A549 (cell line): ENCODE data around the gene TMEM131.

Source experiments
- EP300 ChIP-seq, 2 experiments: fragments of >200 bp; sonication (Bioruptor Twin); formaldehyde crosslinking; IDR thresholded peaks; 2 replicates in 1 of 2; 3 replicates in 1 of 2; pipeline ENCODE4 v1.6.1; 2016 to 2017
- ESRRA ChIP-seq: fragments of 150-350 bp; IDR thresholded peaks from 2 replicates; pipeline ENCODE4 v1.6.1; 2014; ENCODE audit warnings: mild to moderate bottlenecking, low read length, borderline replicate concordance
- KDM5A ChIP-seq: fragments of 200-600 bp; sonication (generic); IDR thresholded peaks from 2 replicates; pipeline ENCODE4 v1.6.1; 2016; ENCODE audit warnings: antibody characterized with exemption, mild to moderate bottlenecking
- PBX3 ChIP-seq: IDR thresholded peaks from 2 replicates; pipeline ENCODE4 v1.6.1; 2012
- POLR2A ChIP-seq: IDR thresholded peaks from 2 replicates; pipeline ENCODE4 v1.6.1; 2012; ENCODE audit warnings: mild to moderate bottlenecking, low read length
- TFCP2L1 ChIP-seq: fragments of 250-450 bp; sonication (Bioruptor Pico); IDR thresholded peaks from 2 replicates; pipeline ENCODE4 v1.5.0; 2021; ENCODE audit warnings: mild to moderate bottlenecking
- TF ChIP-seq, protein P1 (sequence below): fragments of >200 bp; sonication (Bioruptor Twin); formaldehyde crosslinking; IDR thresholded peaks from 3 replicates; pipeline ENCODE4 v1.5.1; 2016

GRCh38 chr2:97769308-97769707, 226.4 kb downstream of the TMEM131 start:
- TF ChIP-seq, protein P1, sequence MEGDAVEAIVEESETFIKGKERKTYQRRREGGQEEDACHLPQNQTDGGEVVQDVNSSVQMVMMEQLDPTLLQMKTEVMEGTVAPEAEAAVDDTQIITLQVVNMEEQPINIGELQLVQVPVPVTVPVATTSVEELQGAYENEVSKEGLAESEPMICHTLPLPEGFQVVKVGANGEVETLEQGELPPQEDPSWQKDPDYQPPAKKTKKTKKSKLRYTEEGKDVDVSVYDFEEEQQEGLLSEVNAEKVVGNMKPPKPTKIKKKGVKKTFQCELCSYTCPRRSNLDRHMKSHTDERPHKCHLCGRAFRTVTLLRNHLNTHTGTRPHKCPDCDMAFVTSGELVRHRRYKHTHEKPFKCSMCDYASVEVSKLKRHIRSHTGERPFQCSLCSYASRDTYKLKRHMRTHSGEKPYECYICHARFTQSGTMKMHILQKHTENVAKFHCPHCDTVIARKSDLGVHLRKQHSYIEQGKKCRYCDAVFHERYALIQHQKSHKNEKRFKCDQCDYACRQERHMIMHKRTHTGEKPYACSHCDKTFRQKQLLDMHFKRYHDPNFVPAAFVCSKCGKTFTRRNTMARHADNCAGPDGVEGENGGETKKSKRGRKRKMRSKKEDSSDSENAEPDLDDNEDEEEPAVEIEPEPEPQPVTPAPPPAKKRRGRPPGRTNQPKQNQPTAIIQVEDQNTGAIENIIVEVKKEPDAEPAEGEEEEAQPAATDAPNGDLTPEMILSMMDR = no peak
- no peak for TF ChIP-seq TFCP2L1 (CRISPR knock-in tag)
- no peak for TF ChIP-seq ESRRA
- no peak for TF ChIP-seq PBX3
- no peak for TF ChIP-seq EP300 (IDR thresholded peaks at IDR 0.05)
- no peak for TF ChIP-seq POLR2A
- no peak for TF ChIP-seq KDM5A
